HL-60 (cell line): ENCODE data around the gene DNM3.
"Not testable (repeated sequence)": the region's sequence is repeated elsewhere in the genome, so short reads cannot be mapped to it uniquely, and the experiment has no call there.

Experiments used
- DNase-seq, 2 experiments: peaks; one replicate each; pipeline ENCODE4 v3.0.0-alpha.2; 2010 to 2020; ENCODE audit warnings: low read depth in 1 of 2, low spot score in 1 of 2
- H3K27ac ChIP-seq: fragments of 250-450 bp; sonication (Bioruptor Pico); replicated peaks from 2 replicates; pipeline ENCODE4 v1.5.1; 2020; ENCODE audit warnings: mild to moderate bottlenecking, moderate library complexity
- H3K27me3 ChIP-seq: fragments of 250-450 bp; sonication (Bioruptor Pico); 2 replicates; pipeline ENCODE4 v1.5.1; 2021; ENCODE audit warnings: mild to moderate bottlenecking, moderate library complexity; ENCODE audit not compliant: insufficient read depth, poor library complexity, severe bottlenecking
- H3K4me3 ChIP-seq: replicated peaks from 2 replicates; pipeline ENCODE4 v1.5.1; 2011; ENCODE audit warnings: mild to moderate bottlenecking, control low read depth, low read length; ENCODE audit not compliant: insufficient read depth
- CTCF ChIP-seq: IDR thresholded peaks from one replicate; pipeline ENCODE4 v1.5.1; 2011; ENCODE audit warnings: low read length, control low read depth, inconsistent platforms; ENCODE audit not compliant: insufficient read depth
- GABPA ChIP-seq: IDR thresholded peaks from 2 replicates; pipeline ENCODE4 v1.6.1; 2012; ENCODE audit warnings: low read depth
- POLR2AphosphoS5 ChIP-seq: IDR thresholded peaks from 2 replicates; pipeline ENCODE4 v1.6.1; 2012; ENCODE audit warnings: low read depth
- SPI1 ChIP-seq: IDR thresholded peaks from 2 replicates; pipeline ENCODE4 v1.6.1; 2012; ENCODE audit warnings: low read depth, mild to moderate bottlenecking, borderline replicate concordance
- TF ChIP-seq, protein P1 (sequence below): IDR thresholded peaks from 2 replicates; pipeline ENCODE4 v1.6.1; 2012; ENCODE audit warnings: low read depth; ENCODE audit not compliant: insufficient replicate concordance

DNM3 gene

GRCh38 chr1:172018727-172019311 lies 177.5 kb downstream of the DNM3 start:
- TF ChIP-seq GABPA (no peak), POLR2AphosphoS5 (no peak), CTCF (no peak), SPI1 (no peak)
- TF ChIP-seq, protein P1, sequence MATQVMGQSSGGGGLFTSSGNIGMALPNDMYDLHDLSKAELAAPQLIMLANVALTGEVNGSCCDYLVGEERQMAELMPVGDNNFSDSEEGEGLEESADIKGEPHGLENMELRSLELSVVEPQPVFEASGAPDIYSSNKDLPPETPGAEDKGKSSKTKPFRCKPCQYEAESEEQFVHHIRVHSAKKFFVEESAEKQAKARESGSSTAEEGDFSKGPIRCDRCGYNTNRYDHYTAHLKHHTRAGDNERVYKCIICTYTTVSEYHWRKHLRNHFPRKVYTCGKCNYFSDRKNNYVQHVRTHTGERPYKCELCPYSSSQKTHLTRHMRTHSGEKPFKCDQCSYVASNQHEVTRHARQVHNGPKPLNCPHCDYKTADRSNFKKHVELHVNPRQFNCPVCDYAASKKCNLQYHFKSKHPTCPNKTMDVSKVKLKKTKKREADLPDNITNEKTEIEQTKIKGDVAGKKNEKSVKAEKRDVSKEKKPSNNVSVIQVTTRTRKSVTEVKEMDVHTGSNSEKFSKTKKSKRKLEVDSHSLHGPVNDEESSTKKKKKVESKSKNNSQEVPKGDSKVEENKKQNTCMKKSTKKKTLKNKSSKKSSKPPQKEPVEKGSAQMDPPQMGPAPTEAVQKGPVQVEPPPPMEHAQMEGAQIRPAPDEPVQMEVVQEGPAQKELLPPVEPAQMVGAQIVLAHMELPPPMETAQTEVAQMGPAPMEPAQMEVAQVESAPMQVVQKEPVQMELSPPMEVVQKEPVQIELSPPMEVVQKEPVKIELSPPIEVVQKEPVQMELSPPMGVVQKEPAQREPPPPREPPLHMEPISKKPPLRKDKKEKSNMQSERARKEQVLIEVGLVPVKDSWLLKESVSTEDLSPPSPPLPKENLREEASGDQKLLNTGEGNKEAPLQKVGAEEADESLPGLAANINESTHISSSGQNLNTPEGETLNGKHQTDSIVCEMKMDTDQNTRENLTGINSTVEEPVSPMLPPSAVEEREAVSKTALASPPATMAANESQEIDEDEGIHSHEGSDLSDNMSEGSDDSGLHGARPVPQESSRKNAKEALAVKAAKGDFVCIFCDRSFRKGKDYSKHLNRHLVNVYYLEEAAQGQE: no peak
- no peak overlapping the region for H3K4me3 ChIP-seq
- no peak overlapping the region for H3K27ac ChIP-seq
- H3K27me3 ChIP-seq: no peaks in the 10 kb centered on the region
- no peak for DNase-seq

DNA sequence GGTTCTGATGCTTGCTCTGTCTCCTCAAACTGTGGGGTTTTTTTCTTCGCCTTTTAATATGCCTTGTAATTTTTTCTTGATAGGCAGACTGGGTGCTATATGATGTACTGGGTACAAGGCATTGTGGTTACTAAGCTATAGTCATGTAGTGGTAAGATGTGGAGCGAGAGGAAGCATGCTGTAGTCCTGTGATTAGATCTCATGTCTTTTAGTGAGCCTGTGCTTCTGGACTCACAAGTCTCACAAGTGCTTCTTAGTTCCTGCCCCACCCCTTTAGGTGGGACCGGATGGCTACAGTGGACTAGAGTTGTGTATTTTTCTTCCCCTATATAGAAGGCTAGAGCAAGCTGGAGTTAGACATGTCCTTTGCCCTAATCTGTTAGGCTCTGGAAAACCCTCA lies 178.7 kb downstream of the DNM3 start:
- H3K27ac ChIP-seq: no peak overlapping the region
- H3K4me3 ChIP-seq: no peak overlapping the region
- DNase-seq: no peak
- no peaks in the 10 kb centered on the region for H3K27me3 ChIP-seq
- no peak for TF ChIP-seq SPI1
- TF ChIP-seq GABPA: no peak
- no peak for TF ChIP-seq POLR2AphosphoS5
- TF ChIP-seq, protein P1: no peak
- TF ChIP-seq CTCF: no peak

DNA sequence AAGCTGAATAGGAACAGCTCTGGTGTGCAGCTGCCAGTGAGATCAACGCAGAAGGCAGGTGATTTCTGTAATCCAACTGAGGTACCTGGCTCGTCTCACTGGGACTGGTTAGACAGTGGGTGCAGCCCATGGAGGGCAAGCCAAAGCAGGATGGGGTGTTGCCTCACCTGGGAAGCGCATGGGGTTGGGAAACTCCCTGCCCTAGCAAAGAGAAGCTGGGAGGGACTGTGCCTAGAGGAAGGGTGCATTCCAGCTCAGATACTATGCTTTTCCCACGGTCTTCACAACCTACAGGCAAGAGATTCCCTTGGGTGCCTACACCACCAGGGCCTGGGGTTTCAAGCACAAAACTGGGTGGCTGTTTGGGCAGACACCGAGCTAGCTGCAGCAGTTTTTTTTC lies 183.2 kb downstream of the DNM3 start:
- DNase-seq: no peak
- Histone ChIP-seq H3K4me3 (no peak overlapping the region), H3K27ac (no peak overlapping the region), H3K27me3 (no peaks in the 10 kb centered on the region)
- TF ChIP-seq, protein P1: no peak
- TF ChIP-seq POLR2AphosphoS5: no peak
- no peak for TF ChIP-seq GABPA
- no peak for TF ChIP-seq CTCF
- TF ChIP-seq SPI1: no peak

DNA sequence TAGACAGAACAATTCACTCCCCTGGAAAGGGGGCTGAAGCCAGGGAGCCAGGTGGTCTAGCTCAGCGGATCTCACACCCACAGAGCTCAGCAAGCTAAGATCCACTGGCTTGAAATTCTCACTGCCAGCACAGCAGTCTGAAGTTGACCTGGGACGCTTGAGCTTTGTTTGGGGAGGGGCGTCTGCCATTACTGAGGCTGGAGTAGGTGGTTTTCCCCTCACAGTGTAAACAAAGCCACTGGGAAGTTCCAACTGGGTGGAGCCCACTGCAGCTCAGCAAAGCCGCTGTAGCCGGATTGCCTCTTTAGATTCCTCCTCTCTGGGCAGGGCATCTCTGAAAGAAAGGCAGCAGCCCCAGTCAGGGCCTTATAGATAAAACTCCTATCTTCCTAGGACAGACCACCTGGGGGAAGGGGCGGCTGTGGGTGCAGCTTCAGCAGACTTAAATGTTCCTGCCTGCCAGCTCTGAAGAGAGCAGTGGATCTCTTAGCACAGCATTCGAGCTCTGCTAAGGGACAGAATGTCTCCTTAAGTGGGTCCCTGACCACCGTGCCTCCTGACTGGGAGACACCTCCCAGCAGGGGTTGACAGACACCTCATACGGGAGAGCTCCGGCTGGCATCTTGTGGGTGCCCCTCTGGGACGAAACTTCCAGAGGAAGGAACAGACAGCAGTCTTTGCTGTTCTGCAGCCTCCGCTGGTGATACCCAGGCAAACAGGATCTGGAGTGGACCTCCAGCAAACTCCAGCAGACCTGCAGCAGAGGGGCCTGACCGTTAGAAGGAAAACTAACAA lies 183.8 kb downstream of the DNM3 start:
- not testable (repeated sequence) for H3K4me3 ChIP-seq, DNase-seq, H3K27me3 ChIP-seq, H3K27ac ChIP-seq
